PC-9 (cell line): ENCODE measurements around the gene SLC35B2. TPM values are rescaled to one million over a fixed set of nuclear protein-coding genes. Genes with fewer than 3 reads are reported as not detected.

Experiments used
- BruUV-seq: library from RNA; stranded (reverse); fragments of 400-500 nt; replicated peaks from 2 replicates; lab custom pipeline; 2021; lab: Mats Ljungman, UMichigan
- CTCF ChIA-PET: fragments of 300-600 bp; sonication (Branson Sonifier 250); formaldehyde crosslinking; loops from one replicate; lab custom pipeline; 2022; ENCODE audit warnings: antibody characterized with exemption; lab: Charles Lee
- POLR2A ChIA-PET: fragments of 300-600 bp; sonication (Branson Sonifier 250); formaldehyde crosslinking; loops from one replicate; lab custom pipeline; 2022; ENCODE audit warnings: antibody characterized with exemption; ENCODE audit not compliant: unreplicated experiment; lab: Charles Lee
- DNase-seq, 2 experiments: peaks; one replicate each; pipeline versions ENCODE4 v3.0.0 to v3.0.0-alpha.2; 2015 to 2022; ENCODE audit warnings: mixed read lengths in 1 of 2
- H2AFZ ChIP-seq: fragments of 200-600 bp; sonication (generic); 2 replicates; pipeline ENCODE4 v1.8.1; 2017; ENCODE audit warnings: antibody characterized with exemption
- H3F3A ChIP-seq: fragments of 200-600 bp; sonication (generic); 2 replicates; pipeline ENCODE4 v1.8.1; 2017; ENCODE audit warnings: antibody characterized with exemption, mild to moderate bottlenecking, low read depth; ENCODE audit not compliant: insufficient read depth
- H3K27ac ChIP-seq: fragments of 200-600 bp; sonication (generic); 2 replicates; pipeline ENCODE4 v1.6.1; 2016; ENCODE audit warnings: mixed run types
- H3K27me3 ChIP-seq: fragments of 200-600 bp; sonication (generic); 2 replicates; pipeline ENCODE4 v1.6.1; 2016; ENCODE audit warnings: low read depth, mixed run types; ENCODE audit not compliant: insufficient read depth
- H3K36me3 ChIP-seq: fragments of 200-600 bp; sonication (generic); 2 replicates; pipeline ENCODE4 v1.6.1; 2016; ENCODE audit warnings: low read depth, mixed run types
- H3K4me1 ChIP-seq: fragments of 200-600 bp; sonication (generic); replicated peaks from 2 replicates; pipeline ENCODE4 v1.6.1; 2016; ENCODE audit warnings: mixed run types; ENCODE audit not compliant: insufficient read depth
- H3K4me2 ChIP-seq: fragments of 200-600 bp; sonication (generic); 2 replicates; pipeline ENCODE4 v1.6.1; 2017; ENCODE audit warnings: mixed run types
- H3K4me3 ChIP-seq: fragments of 200-600 bp; sonication (generic); 2 replicates; pipeline ENCODE4 v1.6.1; 2016; ENCODE audit warnings: mixed run types
- H3K79me2 ChIP-seq: fragments of 200-600 bp; sonication (generic); 2 replicates; pipeline ENCODE4 v1.6.1; 2017; ENCODE audit warnings: low read depth, mixed run types
- H3K9me2 ChIP-seq: fragments of 200-600 bp; sonication (generic); 2 replicates; pipeline ENCODE4 v1.8.1; 2017; ENCODE audit warnings: mild to moderate bottlenecking; ENCODE audit not compliant: insufficient read depth
- H3K9me3 ChIP-seq: fragments of 200-600 bp; sonication (generic); 2 replicates; pipeline ENCODE4 v1.8.1; 2016; ENCODE audit warnings: low read depth; ENCODE audit not compliant: insufficient read depth
- H4K20me1 ChIP-seq: fragments of 200-600 bp; sonication (generic); 2 replicates; pipeline ENCODE4 v1.8.1; 2017; ENCODE audit not compliant: insufficient read depth
- EZH2 ChIP-seq: fragments of 200-600 bp; sonication (generic); IDR thresholded peaks from 2 replicates; pipeline ENCODE4 v1.8.0; 2017; ENCODE audit warnings: antibody characterized with exemption, low read depth
- intact Hi-C: fragments of 100-400 bp; cut with micrococcal nuclease; formaldehyde crosslinking; loops from one replicate; pipeline ENCODE4 v1.10.0; 2022; ENCODE audit not compliant: unreplicated experiment
- total RNA-seq: library from RNA; stranded (reverse); gene quantifications from 2 replicates; pipeline ENCODE4 v1.2.3, GENCODE V29; 2021
- TF ChIP-seq, protein P1 (sequence below): fragments of 200-600 bp; sonication (generic); conservative IDR thresholded peaks from 2 replicates; pipeline ENCODE4 v1.6.1; 2017; ENCODE audit warnings: mixed run types, antibody characterized with exemption, mild to moderate bottlenecking, moderate library complexity

SLC35B2 gene
- total RNA-seq, 1 experiment from 2014 or later: 59.7 TPM

DNA sequence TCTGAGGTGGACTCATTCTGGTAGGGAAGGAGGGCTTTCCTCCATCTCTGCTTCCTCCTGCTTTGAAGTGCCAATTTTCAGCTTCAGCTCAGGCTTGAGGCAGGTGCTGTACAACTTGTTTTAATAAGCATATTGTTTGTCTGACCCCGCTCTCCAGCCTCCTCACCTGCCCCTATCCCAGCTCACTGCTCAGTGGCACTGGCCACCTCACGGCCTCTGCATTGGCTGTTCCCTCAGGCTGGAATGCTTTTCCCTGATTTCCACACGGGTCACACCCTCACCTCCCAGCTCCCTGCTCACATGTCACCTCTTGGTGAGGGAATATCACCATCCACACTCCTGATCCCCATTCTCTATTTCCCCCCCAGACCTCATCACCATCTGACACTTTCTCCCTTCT lies 41.5 kb upstream of the SLC35B2 start:
- no peaks in the 10 kb centered on the region for H4K20me1 ChIP-seq
- no peaks in the 10 kb centered on the region for H3K36me3 ChIP-seq
- TF ChIP-seq, protein P1, sequence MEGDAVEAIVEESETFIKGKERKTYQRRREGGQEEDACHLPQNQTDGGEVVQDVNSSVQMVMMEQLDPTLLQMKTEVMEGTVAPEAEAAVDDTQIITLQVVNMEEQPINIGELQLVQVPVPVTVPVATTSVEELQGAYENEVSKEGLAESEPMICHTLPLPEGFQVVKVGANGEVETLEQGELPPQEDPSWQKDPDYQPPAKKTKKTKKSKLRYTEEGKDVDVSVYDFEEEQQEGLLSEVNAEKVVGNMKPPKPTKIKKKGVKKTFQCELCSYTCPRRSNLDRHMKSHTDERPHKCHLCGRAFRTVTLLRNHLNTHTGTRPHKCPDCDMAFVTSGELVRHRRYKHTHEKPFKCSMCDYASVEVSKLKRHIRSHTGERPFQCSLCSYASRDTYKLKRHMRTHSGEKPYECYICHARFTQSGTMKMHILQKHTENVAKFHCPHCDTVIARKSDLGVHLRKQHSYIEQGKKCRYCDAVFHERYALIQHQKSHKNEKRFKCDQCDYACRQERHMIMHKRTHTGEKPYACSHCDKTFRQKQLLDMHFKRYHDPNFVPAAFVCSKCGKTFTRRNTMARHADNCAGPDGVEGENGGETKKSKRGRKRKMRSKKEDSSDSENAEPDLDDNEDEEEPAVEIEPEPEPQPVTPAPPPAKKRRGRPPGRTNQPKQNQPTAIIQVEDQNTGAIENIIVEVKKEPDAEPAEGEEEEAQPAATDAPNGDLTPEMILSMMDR: no peak
- TF ChIP-seq EZH2: no peak
- DNase-seq: no peak
- H3K27ac ChIP-seq: no peak overlapping the region
- H3K4me2 ChIP-seq: no peak overlapping the region
- H3K4me3 ChIP-seq: no peak overlapping the region
- H3F3A ChIP-seq: 0 out of 2 replicates have a peak, but pooled peaks cover 5% of the 10 kb centered on the region
- no peaks in the 10 kb centered on the region for H3K79me2 ChIP-seq
- no peak overlapping the region for H2AFZ ChIP-seq
- ChIA-PET POLR2A (interaction anchor here (0.6 to 0.7 kb wide), 2 partner anchors 10 to 161 kb away, joined by 3 read pairs; no protein-coding TSS in a partner anchor), CTCF (no interaction called here)
- H3K9me3 ChIP-seq: no peaks in the 10 kb centered on the region
- peaks cover 20% of the 10 kb centered on the region; the same call in 1 of the 2 replicates for H3K27me3 ChIP-seq
- no peaks in the 10 kb centered on the region for H3K9me2 ChIP-seq
- intact Hi-C loops: no loop called here
- no peaks in the 10 kb centered on the region for H3K4me1 ChIP-seq
- BruUV-seq: no TSS peak

DNA sequence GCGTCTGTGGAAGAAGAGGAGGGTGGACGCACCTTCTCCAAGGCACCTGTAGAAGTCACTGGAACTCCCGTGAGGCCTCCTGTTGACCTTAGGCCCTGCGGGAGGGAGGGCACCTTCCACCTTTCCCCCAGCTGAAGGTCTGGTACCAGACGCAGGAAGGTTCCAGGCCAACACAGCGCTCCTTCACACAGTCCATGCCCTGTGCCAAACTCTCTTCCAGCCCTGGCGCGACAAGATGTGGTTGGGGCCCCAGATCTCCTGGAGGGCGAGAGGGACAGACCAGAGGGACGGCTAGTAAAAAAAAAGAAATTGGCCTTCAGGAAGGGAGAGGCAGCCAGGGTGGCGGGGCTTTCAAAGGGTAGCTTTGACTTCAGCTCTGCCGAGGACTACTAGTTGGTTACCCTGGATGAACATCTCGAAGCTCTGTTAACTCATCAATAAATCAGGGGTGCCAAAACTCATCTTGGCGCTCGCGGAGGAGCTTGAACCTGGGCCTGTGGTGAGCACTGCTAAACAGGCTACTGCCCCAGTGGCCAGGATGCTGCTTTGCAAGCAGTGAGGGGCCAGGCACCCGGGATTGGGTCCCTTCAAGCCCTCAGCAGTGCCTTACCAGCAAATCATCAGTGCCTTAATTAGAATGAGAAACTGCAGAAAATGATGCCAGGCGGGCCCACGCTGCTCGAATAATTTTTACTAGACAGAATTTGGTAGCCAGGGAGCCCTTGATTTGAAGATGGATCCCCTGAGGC lies 40.9 kb upstream of the SLC35B2 start:
- 0 out of 2 replicates have a peak, but pooled peaks cover 5% of the 10 kb centered on the region for H3F3A ChIP-seq
- peaks cover 25% of the 10 kb centered on the region; the same call in 1 of the 2 replicates for H3K27me3 ChIP-seq
- H3K4me3 ChIP-seq: no peak overlapping the region
- no peak for TF ChIP-seq EZH2
- TF ChIP-seq, protein P1: no peak
- no peaks in the 10 kb centered on the region for H3K4me1 ChIP-seq
- H3K79me2 ChIP-seq: no peaks in the 10 kb centered on the region
- H3K9me3 ChIP-seq: no peaks in the 10 kb centered on the region
- no peak overlapping the region for H3K4me2 ChIP-seq
- no peak overlapping the region for H2AFZ ChIP-seq
- H3K36me3 ChIP-seq: no peaks in the 10 kb centered on the region
- ChIA-PET POLR2A (interaction anchor here (0.6 kb wide), 1 partner anchor 160 kb away, joined by 3 read pairs; no protein-coding TSS in a partner anchor), CTCF (no interaction called here)
- no peak for DNase-seq
- no peak overlapping the region for H3K27ac ChIP-seq
- intact Hi-C loops: no loop called here
- H4K20me1 ChIP-seq: no peaks in the 10 kb centered on the region
- no TSS peak for BruUV-seq
- no peaks in the 10 kb centered on the region for H3K9me2 ChIP-seq

DNA sequence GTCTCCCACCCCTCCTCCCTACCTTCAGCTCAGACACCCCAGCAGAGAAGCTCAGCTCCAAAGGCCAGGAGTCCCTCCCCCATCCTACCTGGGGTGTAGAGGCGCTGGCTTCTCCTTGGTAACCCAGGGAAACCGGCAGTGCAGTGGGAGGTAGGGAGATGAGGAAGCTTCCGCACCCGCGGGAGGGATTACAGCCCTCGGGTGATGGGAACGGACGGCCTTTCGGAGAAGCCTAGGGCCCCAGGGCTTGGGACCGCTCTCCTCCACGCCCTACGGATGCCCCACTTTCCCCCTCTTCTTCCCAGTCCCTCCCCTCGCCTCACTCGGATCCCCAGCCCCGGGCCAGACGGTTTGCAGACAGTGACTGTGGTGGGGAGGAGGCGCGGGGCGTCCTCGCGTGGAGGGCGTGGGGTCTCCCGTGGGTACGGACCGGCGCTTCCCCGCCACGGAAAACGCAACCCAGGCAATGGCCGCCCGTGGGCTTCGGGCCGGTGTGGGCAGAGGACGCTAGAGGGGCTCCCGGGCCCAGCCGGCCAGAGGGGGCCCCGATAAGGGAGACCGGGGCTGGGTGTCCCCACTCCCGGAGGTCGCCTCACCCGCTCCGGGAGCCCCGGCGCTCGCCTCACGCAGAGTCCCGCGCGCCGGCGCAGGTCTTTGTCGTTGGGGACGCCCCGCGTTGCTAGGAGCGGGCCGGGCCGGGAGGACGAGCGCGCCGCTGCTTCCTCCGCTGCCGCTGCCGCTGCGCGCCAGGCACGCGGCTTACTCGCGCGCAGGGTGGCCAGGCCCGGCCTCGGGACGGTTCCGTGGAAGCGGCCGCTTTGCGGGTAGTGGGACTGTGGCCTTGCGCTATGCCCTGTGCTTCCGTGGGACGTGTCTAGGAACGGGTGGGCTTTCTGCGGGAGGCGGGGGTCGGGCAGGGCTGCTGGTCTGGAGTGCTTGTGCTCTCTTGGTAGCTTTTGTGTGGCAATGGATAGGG lies 40.0 kb upstream of the SLC35B2 start:
- H3K4me1 ChIP-seq: no peaks in the 10 kb centered on the region
- TF ChIP-seq, protein P1: no peak
- no peak for TF ChIP-seq EZH2
- no peaks in the 10 kb centered on the region for H3K9me2 ChIP-seq
- ChIA-PET CTCF (no interaction called here), POLR2A (no interaction called here)
- peaks cover 34% of the 10 kb centered on the region for H3K27me3 ChIP-seq
- H2AFZ ChIP-seq: no peak overlapping the region
- intact Hi-C loops: no loop called here
- H3K4me2 ChIP-seq: no peak overlapping the region
- DNase-seq: peak in 1 of 2 experiments; percentile 22
- H3K9me3 ChIP-seq: no peaks in the 10 kb centered on the region
- H3F3A ChIP-seq: 0 out of 2 replicates have a peak, but pooled peaks cover 5% of the 10 kb centered on the region
- H3K27ac ChIP-seq: no peak overlapping the region
- no peaks in the 10 kb centered on the region for H3K79me2 ChIP-seq
- no peak overlapping the region for H3K4me3 ChIP-seq
- no peaks in the 10 kb centered on the region for H3K36me3 ChIP-seq
- BruUV-seq: no TSS peak
- no peaks in the 10 kb centered on the region for H4K20me1 ChIP-seq
